GM12878 (cell line): Measurements from ENCODE around the gene RPL35A. TPM values are rescaled to one million over a fixed set of nuclear protein-coding genes. Genes with fewer than 3 reads are reported as not detected.

Source experiments
- CHD4 ChIP-seq: fragments of 200-600 bp; sonication (generic); IDR thresholded peaks from 2 replicates; pipeline ENCODE4 v1.6.1; 2016; ENCODE audit warnings: mild to moderate bottlenecking
- MYB ChIP-seq: fragments of 150-350 bp; IDR thresholded peaks from 2 replicates; pipeline ENCODE4 v1.6.1; 2014; ENCODE audit warnings: mild to moderate bottlenecking, low read depth, low read length, borderline replicate concordance
- NFIC ChIP-seq: IDR thresholded peaks from 2 replicates; pipeline ENCODE4 v1.6.1; 2012; ENCODE audit warnings: low read depth, mild to moderate bottlenecking, inconsistent platforms, low read length, moderate library complexity
- RAD21 ChIP-seq: IDR thresholded peaks from 2 replicates; pipeline ENCODE4 v1.6.1; 2011; ENCODE audit warnings: mild to moderate bottlenecking, low read depth, low read length, moderate library complexity; ENCODE audit not compliant: insufficient read depth
- RBBP5 ChIP-seq: fragments of 200-600 bp; sonication (generic); conservative IDR thresholded peaks from 2 replicates; pipeline ENCODE4 v1.6.1; 2016
- RCOR1 ChIP-seq: conservative IDR thresholded peaks from 2 replicates; pipeline ENCODE4 v1.6.1; 2012; ENCODE audit warnings: low read depth, low read length, improper control_type of control experiment
- RUNX3 ChIP-seq: IDR thresholded peaks from 2 replicates; pipeline ENCODE4 v1.6.1; 2012; ENCODE audit warnings: low read length, inconsistent platforms
- SRF ChIP-seq, 2 experiments: IDR thresholded peaks; 2 replicates each; pipeline ENCODE4 v1.6.1; 2011; ENCODE audit warnings: low read depth in 2 of 2, low read length in 2 of 2, mild to moderate bottlenecking in 1 of 2, moderate library complexity in 1 of 2
- TBL1XR1 ChIP-seq: IDR thresholded peaks from 2 replicates; pipeline ENCODE4 v1.6.1; 2012; ENCODE audit warnings: low read depth, low read length, improper control_type of control experiment
- TCF12 ChIP-seq: IDR thresholded peaks from 2 replicates; pipeline ENCODE4 v1.6.1; 2011; ENCODE audit warnings: low read depth, mild to moderate bottlenecking, low read length
- YBX1 ChIP-seq: fragments of 450-650 bp; IDR thresholded peaks from 2 replicates; pipeline ENCODE4 v1.6.1; 2016; ENCODE audit warnings: antibody characterized with exemption
- ZBTB11 ChIP-seq: fragments of 450-650 bp; formaldehyde crosslinking; IDR thresholded peaks from 2 replicates; pipeline ENCODE4 v1.5.0; 2022; ENCODE audit warnings: mild to moderate bottlenecking, missing genetic modification characterization
- ZBTB40 ChIP-seq: fragments of 450-650 bp; IDR thresholded peaks from 2 replicates; pipeline ENCODE4 v1.6.1; 2016; ENCODE audit warnings: mild to moderate bottlenecking, moderate library complexity, borderline replicate concordance
- polyA plus RNA-seq, 11 experiments: library from polyadenylated mRNA; depleted of rRNA in 4 of 11; unstranded in 6 of 11; stranded (reverse) in 5 of 11; fragments of >200 nt; fragmentation: Nextera tagmentation in 4 of 11; fragmentation: Illumina TruSeq in 1 of 11; extraction: Ambion mirVana in 4 of 11; extraction: Trizol in 1 of 11; gene quantifications; 1 replicate in 1 of 11; 2 replicates in 10 of 11; pipeline versions ENCODE4 v1.2.1 to v1.2.3, GENCODE V29; 2011 to 2016; ENCODE audit warnings: inconsistent platforms in 2 of 11, missing spikeins in 2 of 11, low read depth in 1 of 11
- total RNA-seq, 4 experiments: library from RNA; depleted of rRNA in 3 of 4; stranded (reverse); fragments of >200 nt in 3 of 4; fragmentation: Illumina TruSeq in 1 of 4; extraction: Trizol in 1 of 4; gene quantifications; 2 replicates each; pipeline versions ENCODE4 v1.2.1 to v1.2.3, GENCODE V29; 2013 to 2021
- TF ChIP-seq, protein P1 (sequence below): IDR thresholded peaks from 2 replicates; pipeline ENCODE4 v1.6.1; 2011; ENCODE audit warnings: mild to moderate bottlenecking, low read depth, low read length, moderate library complexity; ENCODE audit not compliant: insufficient replicate concordance
- TF ChIP-seq, protein P2 (sequence below): fragments of 450-650 bp; IDR thresholded peaks from 2 replicates; pipeline ENCODE4 v1.6.1; 2017; ENCODE audit warnings: mild to moderate bottlenecking, low read depth, inconsistent platforms; ENCODE audit not compliant: poor library complexity, severe bottlenecking

RPL35A gene
- total and polyA plus RNA-seq, 10 of the 15 experiments (the other 5 are each of a cell fraction or from before 2014, with no cell fraction given) = 774 to 3,144 (median 1,843) TPM

GRCh38 chr3:197949778-197950676 is at the start of gene RPL35A (continued):
- no peak for TF ChIP-seq CHD4
- no peak for TF ChIP-seq ZBTB11 (CRISPR knock-in tag)
- TF ChIP-seq YBX1 = no peak
- TF ChIP-seq, protein P1, sequence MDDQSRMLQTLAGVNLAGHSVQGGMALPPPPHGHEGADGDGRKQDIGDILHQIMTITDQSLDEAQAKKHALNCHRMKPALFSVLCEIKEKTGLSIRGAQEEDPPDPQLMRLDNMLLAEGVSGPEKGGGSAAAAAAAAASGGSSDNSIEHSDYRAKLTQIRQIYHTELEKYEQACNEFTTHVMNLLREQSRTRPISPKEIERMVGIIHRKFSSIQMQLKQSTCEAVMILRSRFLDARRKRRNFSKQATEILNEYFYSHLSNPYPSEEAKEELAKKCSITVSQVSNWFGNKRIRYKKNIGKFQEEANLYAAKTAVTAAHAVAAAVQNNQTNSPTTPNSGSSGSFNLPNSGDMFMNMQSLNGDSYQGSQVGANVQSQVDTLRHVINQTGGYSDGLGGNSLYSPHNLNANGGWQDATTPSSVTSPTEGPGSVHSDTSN = peak; percentile 78
- TF ChIP-seq RBBP5 = peak; percentile 91
- TF ChIP-seq TCF12 = peak; percentile 29; the same call in 1 of the 2 replicates
- TF ChIP-seq, protein P2, sequence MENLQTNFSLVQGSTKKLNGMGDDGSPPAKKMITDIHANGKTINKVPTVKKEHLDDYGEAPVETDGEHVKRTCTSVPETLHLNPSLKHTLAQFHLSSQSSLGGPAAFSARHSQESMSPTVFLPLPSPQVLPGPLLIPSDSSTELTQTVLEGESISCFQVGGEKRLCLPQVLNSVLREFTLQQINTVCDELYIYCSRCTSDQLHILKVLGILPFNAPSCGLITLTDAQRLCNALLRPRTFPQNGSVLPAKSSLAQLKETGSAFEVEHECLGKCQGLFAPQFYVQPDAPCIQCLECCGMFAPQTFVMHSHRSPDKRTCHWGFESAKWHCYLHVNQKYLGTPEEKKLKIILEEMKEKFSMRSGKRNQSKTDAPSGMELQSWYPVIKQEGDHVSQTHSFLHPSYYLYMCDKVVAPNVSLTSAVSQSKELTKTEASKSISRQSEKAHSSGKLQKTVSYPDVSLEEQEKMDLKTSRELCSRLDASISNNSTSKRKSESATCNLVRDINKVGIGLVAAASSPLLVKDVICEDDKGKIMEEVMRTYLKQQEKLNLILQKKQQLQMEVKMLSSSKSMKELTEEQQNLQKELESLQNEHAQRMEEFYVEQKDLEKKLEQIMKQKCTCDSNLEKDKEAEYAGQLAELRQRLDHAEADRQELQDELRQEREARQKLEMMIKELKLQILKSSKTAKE = peak; percentile 86
- TF ChIP-seq RCOR1 = no peak
- peak; percentile 73 for TF ChIP-seq RUNX3
- peak; percentile 93 for TF ChIP-seq ZBTB40
- TF ChIP-seq RAD21 = no peak
- no peak for TF ChIP-seq SRF (IDR thresholded peaks at IDR 0.05; ENCODE audit: low read depth in 2 of 2, low read length in 2 of 2)
- TF ChIP-seq NFIC = peak; percentile 65
- peak; percentile 100 for TF ChIP-seq MYB
- TF ChIP-seq TBL1XR1 = no peak
